Gastrocnemius medialis (tissue), 4 donors: ENCODE measurements around the gene SLC36A1. TPM values are rescaled to one million over a fixed set of nuclear protein-coding genes. Genes with fewer than 3 reads are reported as not detected.

Source experiments
- ATAC-seq, 2 donors: fragments of 150-250 bp; one replicate each; pipeline ENCODE4 v1.9.1; 2016
- DNase-seq, 2 donors: peaks; one replicate each; pipeline ENCODE4 v3.0.0-alpha.2; 2019
- H3K27ac ChIP-seq, 4 donors: fragments of 200-600 bp; sonication (generic); 1 replicate in 1 of 4; 2 replicates in 3 of 4; pipeline ENCODE4 v1.5.1; 2016 to 2018; ENCODE audit warnings: mild to moderate bottlenecking in 2 of 4, moderate library complexity in 1 of 4
- H3K27me3 ChIP-seq, 3 donors: fragments of 200-600 bp; sonication (generic) in 2 of 3; 1 replicate in 1 of 3; 2 replicates in 2 of 3; pipeline versions ENCODE4 v1.5.1 to v1.6.0; 2016 to 2019; ENCODE audit warnings: mild to moderate bottlenecking in 1 of 3, moderate library complexity in 1 of 3
- H3K36me3 ChIP-seq, 2 donors: fragments of 200-600 bp; sonication (generic) in 1 of 2; one replicate each; pipeline ENCODE4 v1.5.1; 2017 to 2018
- H3K4me1 ChIP-seq, 2 donors: fragments of 200-600 bp; sonication (generic) in 1 of 2; one replicate each; pipeline ENCODE4 v1.5.1; 2016 to 2017; ENCODE audit warnings: mild to moderate bottlenecking in 2 of 2
- H3K4me3 ChIP-seq, 4 donors: fragments of 200-600 bp; sonication (generic) in 3 of 4; 1 replicate in 1 of 4; 2 replicates in 3 of 4; pipeline ENCODE4 v1.5.1; 2016 to 2019; ENCODE audit warnings: mild to moderate bottlenecking in 2 of 4
- H3K9me3 ChIP-seq, 3 donors: fragments of 200-600 bp; sonication (generic) in 2 of 3; 1 replicate in 1 of 3; 2 replicates in 2 of 3; pipeline ENCODE4 v1.5.1; 2016 to 2019
- CTCF ChIP-seq, 5 experiments: fragments of 450-650 bp in 3 of 5; fragments of 200-600 bp in 2 of 5; sonication (generic) in 2 of 5; IDR thresholded peaks in 4 of 5; conservative IDR thresholded peaks in 1 of 5; 1 replicate in 4 of 5; 2 replicates in 1 of 5; pipeline ENCODE4 v1.5.1; 2016 to 2019; ENCODE audit warnings: antibody characterized with exemption in 5 of 5, mild to moderate bottlenecking in 3 of 5, moderate library complexity in 3 of 5
- POLR2A ChIP-seq, 2 donors: fragments of 450-650 bp; IDR thresholded peaks; one replicate each; pipeline ENCODE4 v1.6.1; 2017; ENCODE audit warnings: antibody characterized with exemption in 2 of 2, mild to moderate bottlenecking in 2 of 2, moderate library complexity in 2 of 2
- in situ Hi-C, 4 donors: fragments of 200-750 bp; cut with MboI; loops; one replicate each; pipeline versions ENCODE4 v1.15.0 to v1.8.0; 2017; ENCODE audit warnings: low sequenced_read_pairs in 4 of 4
- intact Hi-C: fragments of 100-400 bp; cut with DNase I; formaldehyde crosslinking; loops from one replicate; pipeline ENCODE4 v1.15.1; 2023; ENCODE audit warnings: low total_unique reads
- microRNA-seq, 2 donors: library from miRNA; unstranded; fragments of <30 nt; microRNA quantifications; one replicate each; pipeline ENCODE4, GENCODE V29; 2016; ENCODE audit warnings: borderline replicate concordance in 2 of 2
- total RNA-seq, 4 donors: library from RNA; depleted of rRNA; stranded (reverse); fragments of >200 nt; gene quantifications; one replicate each; pipeline versions ENCODE4 v1.1.0 to v1.2.3, GENCODE V29; 2016

Gene SLC36A1
- total RNA-seq, 4 donors from 2014 or later, result 4.6 to 14.7 (median 8.5) TPM

GRCh38 chr5:151537044-151537443 lies 89.6 kb downstream of the SLC36A1 start:
- intact Hi-C loops (no loop called here), in situ Hi-C loops (no loop called here)
- DNase-seq (no peak), ATAC-seq (no peak)
- Histone ChIP-seq H3K4me3 (no peak overlapping the region), H3K27ac (no peak overlapping the region), H3K27me3 (no peaks in the 10 kb centered on the region), H3K9me3 (no peaks in the 10 kb centered on the region), H3K4me1 (no peaks in the 10 kb centered on the region), H3K36me3 (no peaks in the 10 kb centered on the region)
- TF ChIP-seq CTCF (IDR thresholded peaks at IDR 0.05 in 4 of 5, conservative IDR thresholded peaks at IDR 0.05 in 1 of 5) (no peak), POLR2A (IDR thresholded peaks at IDR 0.05) (no peak)

GRCh38 chr5:151541571-151541970 lies 94.2 kb downstream of the SLC36A1 start:
- in situ Hi-C loops (no loop called here), intact Hi-C loops (no loop called here)
- no peaks in the 10 kb centered on the region for H3K9me3 ChIP-seq
- DNase-seq (no peak), ATAC-seq (no peak)
- no peaks in the 10 kb centered on the region for H3K4me1 ChIP-seq
- no peak overlapping the region for H3K27ac ChIP-seq
- TF ChIP-seq CTCF (IDR thresholded peaks at IDR 0.05 in 4 of 5, conservative IDR thresholded peaks at IDR 0.05 in 1 of 5), result no peak
- no peak for TF ChIP-seq POLR2A (IDR thresholded peaks at IDR 0.05)
- no peak overlapping the region for H3K4me3 ChIP-seq
- H3K27me3 ChIP-seq, result no peaks in the 10 kb centered on the region
- no peaks in the 10 kb centered on the region for H3K36me3 ChIP-seq

Small RNA genes lying within 50 kb of the gene (microRNA-seq; reads per million reads assigned to microRNA genes)
- 0 reads per million in 2 donors for gene MIR6499

Other genes starting within 250 kb of the SLC36A1 start
- gene CCDC69, start 223.5 kb upstream of the SLC36A1 start, total RNA-seq, result 100 to 1,000 TPM in 3 of 4 donors, 10 to 100 TPM in 1; 93.4 to 128 (median 114) TPM
- 1 to 10 TPM; 5.0 to 7.2 (median 5.7) TPM for gene GM2A, start 194.4 kb upstream of the SLC36A1 start, total RNA-seq
- gene SLC36A3, start 143.8 kb upstream of the SLC36A1 start, total RNA-seq, result not detected
- 10 to 100 TPM in 3 of 4 donors, 1 to 10 TPM in 1; 8.8 to 22.9 (median 16.4) TPM for gene SLC36A2, start 100.0 kb upstream of the SLC36A1 start, total RNA-seq
- gene FAT2, start 143.7 kb downstream of the SLC36A1 start, total RNA-seq, result not detected
- gene SPARC, start 239.3 kb downstream of the SLC36A1 start, total RNA-seq, result 100 to 1,000 TPM in 3 of 4 donors, 10 to 100 TPM in 1; 87.7 to 209 (median 163) TPM